Activated effector memory CD4-positive, alpha-beta T cell treated with anti-CD3 and anti-CD28 coated beads, Interleukin-2, amount 50 U/mL, for 16 hours (primary cell): ENCODE measurements around the gene TMBIM1.
A peak's percentile ranks its signal among the peaks of the same experiment; 100 is the strongest.

Experiments
- DNase-seq: peaks from one replicate; pipeline ENCODE4 v3.0.0-alpha.2; 2020

Gene TMBIM1

DNA sequence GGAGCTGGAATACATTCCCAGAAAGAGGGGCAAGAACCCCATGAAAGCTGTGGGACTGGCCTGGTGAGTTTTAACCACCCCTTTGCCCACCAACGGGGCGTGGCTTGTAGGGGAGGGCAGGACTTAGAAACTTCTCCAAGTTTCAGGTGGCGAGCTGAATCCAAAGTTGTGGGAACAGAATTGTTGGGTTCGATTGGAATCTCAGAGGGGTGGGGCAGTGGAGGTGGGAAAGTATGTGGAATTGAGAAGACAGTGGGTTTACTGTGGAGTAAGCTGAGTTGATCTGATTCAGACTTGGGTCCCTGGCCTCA is 20.9 kb downstream of the TMBIM1 start:
- DNase-seq, result no peak

DNA sequence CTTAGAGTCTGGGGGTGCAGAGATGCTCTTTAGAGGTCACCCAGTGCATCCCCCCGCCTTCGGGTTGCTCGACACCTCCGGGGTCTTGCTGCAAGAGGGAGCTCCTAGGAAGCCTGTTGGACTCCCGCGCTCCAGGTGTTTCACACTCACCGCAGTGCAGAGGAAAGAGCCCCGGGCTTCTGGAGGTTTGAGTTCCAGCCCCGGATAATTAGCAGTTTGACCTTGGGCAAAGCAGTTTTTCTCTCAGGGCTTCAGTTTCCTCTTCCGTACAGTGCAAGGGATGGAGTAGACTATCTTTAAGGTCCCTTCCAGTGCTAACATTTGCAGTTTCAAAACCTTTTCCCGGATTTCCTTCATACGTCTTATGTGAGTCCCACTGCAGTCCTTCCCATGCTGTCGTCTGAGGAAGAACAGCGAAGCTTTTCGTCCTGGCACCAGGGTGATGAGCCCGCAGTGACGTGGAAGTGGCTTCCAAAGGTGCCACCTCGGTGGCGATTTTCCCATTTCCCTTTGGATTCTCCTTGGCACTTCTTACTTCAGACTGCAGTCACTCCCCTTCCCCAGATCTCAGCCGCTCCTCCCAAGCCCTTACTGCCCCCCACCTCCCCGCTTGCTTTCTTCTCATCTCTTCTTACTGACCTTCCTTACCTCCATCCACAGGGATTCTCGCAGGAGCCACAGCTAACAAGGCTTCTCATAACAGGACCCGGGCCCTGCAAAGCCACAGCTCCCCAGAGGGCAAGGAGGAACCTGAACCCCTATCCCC is 21.4 kb downstream of the TMBIM1 start:
- peak; percentile 68 for DNase-seq

DNA sequence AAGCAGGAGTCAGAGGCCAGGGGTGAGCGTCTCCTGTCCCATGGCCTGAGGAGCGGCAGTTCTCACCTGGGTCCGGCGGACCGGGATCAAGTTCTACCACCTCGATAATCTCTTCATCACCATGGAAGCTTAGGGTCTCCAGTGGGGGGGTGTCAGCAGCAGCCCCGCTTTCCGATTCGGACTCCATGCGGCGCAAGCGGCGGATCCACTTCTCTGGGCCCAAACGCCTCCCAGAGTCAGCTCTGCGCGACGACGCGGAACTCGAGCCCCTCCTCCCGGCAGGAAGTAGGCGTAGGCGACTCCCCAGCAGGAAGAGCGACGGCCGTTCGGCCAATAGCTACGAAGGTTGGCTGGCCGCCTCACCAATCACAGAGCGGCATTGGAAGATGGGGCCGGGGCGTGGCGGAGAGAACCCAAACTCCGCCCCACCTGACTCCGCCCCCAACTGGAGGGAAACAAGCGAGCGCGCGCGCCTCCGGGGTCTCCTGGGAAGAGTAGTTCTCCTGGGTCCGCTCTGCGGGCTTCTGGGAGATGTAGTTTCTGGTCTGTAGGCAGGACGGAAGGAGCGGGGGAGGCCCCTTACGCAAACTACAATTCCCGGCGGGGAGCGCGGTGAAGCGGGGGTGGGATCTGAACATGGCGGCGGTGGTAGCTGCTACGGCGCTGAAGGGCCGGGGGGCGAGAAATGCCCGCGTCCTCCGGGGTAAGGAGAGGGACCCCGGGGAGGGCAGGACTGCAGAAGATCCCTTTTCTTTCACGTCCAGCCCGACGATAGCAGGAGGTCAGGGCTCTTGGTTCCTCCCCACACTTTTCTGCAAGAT is 22.2 kb downstream of the TMBIM1 start, which contains the start of the genes AAMP and PNKD:
TSS of gene AAMP (minus strand) at position 238 of the 821 bp plus-strand sequence. CDS start at position 187, 51 bp downstream.
TSS of gene PNKD (plus strand) at position 620 of the 821 bp plus-strand sequence. CDS start at position 637, 17 bp downstream.
- DNase-seq, result peak; percentile 100

DNA sequence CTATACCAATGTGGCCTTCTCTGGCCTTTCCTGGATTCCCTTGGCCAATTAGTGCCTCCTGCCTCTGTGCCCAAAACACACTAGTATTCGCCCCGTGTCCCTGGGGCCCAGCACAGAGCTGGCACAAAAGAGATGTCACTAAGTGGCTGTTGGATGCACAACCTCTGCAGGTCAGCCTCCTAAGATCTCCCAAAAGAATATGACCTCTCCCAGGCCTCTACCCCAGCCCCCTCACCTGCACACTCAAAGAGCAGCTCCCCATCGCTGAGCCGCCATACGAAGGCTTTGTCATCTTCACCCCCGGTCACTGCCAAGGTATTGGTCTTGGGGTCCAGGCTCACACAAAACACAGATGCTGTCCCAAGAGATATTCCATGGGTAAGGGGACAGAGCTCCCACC is 25.0 kb downstream of the TMBIM1 start:
- no peak for DNase-seq

DNA sequence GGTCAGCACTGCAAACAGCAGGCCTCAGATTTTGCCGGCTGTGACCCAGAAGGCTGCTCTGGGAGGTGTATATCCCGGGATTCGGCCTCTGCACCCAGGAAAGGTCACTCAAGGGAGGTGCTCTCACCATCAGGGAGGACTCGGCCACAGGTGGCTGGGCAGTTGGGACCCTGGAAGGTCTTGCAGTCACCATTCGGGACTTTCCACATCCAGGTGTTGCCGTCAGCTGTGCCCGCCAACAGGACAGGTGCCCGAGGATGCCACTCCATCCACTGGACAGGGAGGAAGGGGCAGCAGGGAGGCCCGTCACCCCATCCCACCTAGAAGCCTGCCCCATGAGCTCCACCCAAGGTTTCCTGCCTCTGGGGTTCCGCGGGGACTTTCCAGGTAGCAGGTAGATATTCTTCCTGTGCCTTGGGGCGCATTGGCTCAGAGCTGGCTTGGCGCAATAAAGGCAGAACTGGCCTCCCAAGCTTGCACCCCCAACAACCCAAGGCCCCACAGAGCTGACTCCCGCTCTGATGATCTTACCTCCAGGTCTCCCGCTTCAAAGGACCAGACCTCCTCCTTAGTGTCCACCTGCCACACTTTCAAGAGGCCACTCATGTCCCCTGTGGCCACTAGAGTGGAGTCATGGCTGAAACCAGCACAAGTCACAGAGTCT is 25.9 kb downstream of the TMBIM1 start:
- DNase-seq, result no peak

DNA sequence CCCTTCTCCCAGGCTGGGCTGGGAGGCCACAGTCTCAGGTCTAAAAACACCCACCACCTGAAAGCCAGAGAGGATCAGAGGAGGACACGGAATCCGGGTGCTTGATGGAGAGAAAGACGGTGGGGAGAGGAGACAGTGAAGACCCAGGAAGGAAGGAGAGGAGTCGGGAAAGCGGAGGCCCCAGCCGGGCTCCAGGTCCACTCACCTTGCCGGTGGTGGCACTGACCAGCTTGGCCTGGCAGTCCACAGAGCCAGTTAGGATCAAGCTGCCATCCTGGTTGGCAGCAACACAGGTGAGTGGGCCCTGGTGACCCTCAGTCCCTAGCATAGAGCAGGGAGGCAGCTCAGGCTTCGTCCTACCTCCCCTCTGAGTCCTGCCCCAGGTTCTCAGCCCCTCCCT is 26.7 kb downstream of the TMBIM1 start:
- DNase-seq, result no peak

DNA sequence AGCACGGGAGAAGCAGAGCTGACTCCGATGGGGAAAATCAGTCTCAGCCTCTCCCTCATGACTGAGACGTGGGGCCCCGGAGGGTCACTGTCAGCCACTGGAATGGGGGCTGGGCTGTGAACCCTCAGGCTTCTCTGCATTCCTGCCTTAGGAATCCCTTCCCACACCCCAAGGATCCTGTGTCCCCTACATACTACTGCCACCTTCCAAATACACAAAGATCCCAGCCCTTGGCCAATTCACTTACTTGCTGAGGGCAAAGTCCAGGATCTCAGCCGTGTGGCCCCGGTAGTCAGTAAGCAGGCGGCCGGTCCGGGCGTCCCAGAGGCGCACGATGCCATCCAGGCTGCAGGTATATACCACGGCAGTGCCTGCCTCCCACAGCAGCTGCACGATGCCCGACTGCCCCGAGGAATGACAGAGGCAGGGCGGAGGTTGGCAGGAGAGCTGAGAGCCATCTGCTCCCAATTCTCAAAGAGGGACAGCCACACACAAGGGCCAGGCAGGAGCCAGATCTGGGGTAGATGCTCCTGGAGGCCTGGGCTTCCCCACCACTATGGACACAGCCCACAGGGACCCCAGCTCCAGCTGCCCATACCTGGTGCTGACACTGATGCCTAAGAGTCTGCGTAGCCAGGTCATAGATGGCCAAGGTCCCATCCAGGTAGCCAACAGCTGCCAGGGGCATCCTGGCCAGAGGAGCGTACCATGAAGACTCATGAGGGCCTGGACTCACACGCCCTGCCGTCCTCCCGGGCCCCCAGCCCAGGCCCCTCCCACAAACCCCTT is 27.3 kb downstream of the TMBIM1 start:
- DNase-seq, result no peak

DNA sequence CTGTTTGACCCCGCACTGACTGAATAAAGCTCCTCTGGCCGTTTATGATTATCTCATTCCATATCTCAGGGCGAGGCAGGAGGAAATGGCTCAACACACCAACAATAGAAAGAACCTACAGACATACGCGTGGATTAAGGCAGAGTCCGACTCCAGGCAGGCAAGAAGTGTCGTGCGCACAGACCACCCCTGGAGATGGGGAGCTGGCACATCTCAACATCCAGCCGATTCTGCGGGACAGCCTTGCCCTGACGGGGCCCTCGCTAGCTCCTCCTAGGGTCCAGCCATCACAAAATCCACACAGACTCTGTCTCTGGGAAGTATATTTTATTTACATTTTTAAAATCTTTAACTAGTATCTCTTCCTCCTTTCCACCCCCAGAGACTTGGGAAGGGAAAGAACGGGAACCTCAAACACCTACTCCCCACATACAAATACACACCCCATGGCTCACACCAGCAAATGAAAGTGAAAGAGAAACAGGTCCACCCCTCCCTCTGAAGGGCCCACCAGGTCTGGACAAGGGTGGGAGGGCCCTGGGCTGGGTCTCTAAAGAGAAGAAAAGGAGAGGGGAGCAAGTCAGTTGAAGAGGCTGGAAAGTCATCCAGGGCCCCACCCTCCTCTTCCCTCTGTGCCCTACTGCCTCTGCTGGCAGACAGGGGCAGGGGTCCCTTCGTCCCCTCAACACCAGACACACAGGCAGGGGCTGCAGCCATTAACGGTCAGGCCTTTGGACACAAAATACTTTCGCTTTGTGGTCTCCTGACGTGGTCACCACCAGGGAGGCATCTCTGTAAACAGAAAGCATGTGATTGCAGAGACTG is 28.3 kb downstream of the TMBIM1 start:
- no peak for DNase-seq

DNA sequence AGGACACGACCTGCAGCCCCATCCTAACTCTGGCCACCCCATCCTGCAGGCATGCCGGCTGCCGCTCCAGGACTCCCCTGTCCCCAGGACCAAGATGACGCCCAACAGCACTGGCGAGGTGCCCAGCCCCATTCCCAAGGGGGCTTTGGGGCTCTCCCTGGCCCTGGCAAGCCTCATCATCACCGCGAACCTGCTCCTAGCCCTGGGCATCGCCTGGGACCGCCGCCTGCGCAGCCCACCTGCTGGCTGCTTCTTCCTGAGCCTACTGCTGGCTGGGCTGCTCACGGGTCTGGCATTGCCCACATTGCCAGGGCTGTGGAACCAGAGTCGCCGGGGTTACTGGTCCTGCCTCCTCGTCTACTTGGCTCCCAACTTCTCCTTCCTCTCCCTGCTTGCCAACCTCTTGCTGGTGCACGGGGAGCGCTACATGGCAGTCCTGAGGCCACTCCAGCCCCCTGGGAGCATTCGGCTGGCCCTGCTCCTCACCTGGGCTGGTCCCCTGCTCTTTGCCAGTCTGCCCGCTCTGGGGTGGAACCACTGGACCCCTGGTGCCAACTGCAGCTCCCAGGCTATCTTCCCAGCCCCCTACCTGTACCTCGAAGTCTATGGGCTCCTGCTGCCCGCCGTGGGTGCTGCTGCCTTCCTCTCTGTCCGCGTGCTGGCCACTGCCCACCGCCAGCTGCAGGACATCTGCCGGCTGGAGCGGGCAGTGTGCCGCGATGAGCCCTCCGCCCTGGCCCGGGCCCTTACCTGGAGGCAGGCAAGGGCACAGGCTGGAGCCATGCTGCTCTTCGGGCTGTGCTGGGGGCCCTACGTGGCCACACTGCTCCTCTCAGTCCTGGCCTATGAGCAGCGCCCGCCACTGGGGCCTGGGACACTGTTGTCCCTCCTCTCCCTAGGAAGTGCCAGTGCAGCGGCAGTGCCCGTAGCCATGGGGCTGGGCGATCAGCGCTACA is 29.4 kb downstream of the TMBIM1 start:
- DNase-seq, result peak; percentile 53

DNA sequence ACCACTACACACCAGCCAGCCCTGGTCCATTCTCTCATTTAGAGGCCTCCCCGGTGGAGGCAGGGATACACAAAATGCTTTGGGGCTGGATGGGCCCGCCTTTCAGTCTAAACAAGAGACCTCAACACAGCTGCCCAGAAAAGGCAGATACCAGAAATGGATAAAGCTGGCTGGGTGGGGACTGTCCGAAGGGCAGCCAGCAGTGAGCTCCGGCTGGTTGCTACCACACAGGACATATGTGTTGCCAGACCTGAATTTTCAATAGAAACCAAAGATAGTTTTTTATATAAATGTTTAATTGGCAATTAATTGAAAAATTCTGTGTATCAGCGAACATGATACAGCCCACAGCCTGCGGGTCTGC is 30.1 kb downstream of the TMBIM1 start:
- no peak for DNase-seq

DNA sequence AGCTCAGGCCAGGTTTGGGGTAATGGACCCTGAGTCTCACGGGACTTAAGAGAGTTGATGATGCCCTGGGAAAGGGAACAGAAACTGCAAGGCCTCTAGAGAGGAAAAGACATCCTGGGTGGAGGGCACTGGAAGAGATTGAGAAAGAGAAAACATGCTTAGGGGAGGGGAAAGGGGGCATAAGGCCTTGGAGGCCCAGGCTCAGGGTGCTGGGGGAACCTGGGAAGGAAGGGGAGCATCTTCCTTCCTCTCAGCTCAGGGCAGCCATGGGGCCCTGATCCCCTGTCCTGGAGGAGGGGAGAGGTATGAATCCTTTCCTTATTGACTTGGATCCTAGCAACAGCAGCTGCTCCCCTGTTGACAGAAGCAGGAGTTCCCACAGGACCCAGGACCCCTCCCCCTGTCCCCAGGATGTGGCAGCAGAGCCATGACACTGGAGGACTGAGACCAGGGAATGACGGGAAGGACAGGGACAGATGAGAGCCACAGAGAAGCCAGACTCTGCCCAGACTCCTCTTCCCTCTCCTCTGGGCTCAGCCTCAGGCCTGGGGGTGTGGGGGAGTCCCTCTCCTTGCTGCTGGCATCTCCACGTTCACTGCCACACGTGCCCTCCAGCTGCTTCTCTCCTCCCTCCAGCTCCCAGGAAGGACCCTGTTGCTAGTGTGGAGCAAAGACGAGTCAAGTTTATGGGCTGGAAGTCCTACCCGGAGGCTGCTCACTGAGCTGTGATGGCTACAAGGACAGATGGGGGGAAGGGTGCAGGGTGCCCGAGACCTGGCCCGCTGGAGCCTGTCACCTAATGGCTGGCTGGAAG is 30.7 kb downstream of the TMBIM1 start:
- DNase-seq, result no peak

DNA sequence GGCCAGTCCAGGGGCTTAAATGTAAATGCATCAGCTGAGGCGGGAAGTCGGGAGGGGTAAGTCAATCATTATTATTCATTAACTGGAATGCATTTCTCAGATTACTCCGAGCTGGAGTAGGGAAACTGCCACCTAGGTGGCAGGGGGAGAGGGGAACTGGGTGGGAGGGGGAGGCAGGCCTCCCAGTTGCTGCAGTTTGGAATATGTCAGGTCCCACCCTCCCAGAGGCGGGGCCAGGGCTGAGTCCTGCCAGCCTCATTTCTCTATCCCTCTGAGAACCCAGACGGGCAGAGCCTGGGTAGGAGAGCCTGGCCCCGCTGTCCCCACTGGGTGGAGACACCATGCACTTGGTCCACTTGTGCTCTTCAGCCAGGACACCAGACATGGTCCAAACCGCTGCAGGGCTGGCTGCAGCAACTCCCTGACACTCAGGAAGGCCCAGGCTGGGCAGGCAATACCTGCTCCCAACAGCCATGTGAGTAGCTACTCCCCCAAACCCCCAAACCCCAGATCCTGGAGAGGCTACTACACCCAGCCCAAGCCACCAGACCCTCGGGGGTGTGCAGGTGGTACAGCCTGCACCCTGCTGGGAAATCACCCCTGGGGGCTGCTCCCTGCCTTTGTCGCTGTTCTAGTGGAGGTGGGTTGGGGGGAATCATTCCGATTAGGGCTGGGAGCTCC is 31.4 kb downstream of the TMBIM1 start, which contains the start of gene GPBAR1:
TSS of gene GPBAR1 (plus strand) at position 274 of the 681 bp plus-strand sequence. CDS start 1,710 bp downstream, outside the sequence.
- DNase-seq, result peak; percentile 55

DNA sequence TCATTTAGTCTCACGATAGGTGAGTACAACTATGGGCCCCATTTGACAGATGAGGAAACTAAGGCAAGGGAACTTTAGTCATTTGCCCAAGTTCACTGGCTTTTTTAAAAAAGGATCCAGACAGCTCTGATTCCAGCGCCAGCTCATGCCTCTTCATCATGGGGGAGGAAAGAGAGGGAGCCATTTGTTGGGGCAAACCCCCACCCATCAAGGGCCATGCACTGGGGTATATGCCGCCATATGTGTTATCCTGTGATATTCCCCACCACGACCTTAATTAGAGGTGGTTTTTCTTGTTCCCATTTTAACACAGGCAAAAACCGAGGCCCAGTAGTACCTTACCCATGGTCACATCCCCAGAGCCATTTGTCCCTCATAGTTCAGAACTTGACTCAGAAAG is 32.1 kb downstream of the TMBIM1 start:
- DNase-seq, result no peak

DNA sequence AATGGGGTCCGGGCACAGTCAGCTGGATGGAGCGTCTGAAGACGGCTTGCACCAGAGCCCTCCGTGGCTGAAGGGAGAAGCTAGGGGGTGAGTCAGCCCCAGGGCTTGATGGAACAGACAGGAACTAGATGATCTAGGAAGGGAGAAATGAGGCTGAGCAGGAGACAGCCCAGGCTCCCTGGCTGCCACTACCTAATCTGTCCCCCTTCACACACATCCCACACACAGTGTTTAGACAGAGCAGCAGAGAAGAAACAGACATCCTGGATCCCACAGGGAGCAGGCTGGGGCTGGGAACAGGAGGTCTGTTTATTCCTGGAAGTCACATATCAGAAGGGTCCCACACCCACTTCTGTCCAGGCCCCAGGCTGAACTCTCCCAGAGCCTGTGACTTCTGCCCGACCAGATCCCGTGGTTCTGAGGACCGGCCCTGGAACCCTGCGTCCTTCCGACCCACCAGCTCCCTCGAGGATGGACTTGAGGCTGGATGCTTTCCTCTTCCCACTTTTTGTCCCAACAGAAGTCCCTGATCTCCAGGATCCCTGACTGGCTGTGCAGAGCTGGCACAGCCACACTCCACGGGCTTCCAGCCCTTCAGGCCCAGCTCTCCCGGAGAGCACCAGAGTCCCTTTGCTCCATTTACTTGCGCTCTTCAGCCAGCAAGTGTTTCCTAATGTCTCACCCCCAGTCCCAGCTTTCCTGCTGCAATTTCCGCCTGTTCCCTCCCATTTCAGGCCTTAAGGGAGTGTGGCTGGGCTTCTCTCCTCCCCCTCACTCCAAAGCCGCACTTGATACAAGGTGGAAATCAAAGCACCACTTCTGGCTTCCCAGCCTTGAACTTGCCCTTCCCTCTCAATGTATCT is 33.0 kb downstream of the TMBIM1 start:
- peak; percentile 59 for DNase-seq

DNA sequence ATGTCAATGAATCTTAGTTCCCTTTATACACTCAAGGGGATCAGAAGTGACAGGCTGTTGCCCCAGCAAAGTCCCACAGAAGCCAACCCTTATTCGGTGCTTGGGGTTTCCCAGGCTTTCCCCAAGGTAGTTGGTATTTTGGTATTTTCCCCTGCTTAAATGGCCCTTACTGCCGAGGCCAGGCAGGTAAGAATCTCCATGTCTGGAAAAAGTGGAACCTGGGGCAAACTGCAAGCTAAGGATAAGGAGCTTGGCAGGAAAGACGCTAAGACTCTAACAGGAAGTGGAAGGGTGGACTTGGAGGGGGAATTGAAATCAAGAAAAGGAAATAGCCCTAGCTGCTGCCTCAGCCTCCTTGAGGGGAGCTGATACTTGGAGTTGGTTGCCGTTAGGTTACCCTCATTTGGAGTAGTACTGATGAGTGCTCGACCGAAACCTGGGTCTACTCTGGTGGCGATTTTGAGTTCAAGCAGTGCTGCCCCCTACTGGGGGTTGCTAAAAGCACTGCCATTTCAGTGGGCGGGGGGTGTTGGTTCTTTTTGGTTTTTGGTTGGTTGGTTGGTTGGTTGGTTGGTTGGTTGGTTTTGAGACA is 34.8 kb downstream of the TMBIM1 start:
- DNase-seq, result peak; percentile 88

DNA sequence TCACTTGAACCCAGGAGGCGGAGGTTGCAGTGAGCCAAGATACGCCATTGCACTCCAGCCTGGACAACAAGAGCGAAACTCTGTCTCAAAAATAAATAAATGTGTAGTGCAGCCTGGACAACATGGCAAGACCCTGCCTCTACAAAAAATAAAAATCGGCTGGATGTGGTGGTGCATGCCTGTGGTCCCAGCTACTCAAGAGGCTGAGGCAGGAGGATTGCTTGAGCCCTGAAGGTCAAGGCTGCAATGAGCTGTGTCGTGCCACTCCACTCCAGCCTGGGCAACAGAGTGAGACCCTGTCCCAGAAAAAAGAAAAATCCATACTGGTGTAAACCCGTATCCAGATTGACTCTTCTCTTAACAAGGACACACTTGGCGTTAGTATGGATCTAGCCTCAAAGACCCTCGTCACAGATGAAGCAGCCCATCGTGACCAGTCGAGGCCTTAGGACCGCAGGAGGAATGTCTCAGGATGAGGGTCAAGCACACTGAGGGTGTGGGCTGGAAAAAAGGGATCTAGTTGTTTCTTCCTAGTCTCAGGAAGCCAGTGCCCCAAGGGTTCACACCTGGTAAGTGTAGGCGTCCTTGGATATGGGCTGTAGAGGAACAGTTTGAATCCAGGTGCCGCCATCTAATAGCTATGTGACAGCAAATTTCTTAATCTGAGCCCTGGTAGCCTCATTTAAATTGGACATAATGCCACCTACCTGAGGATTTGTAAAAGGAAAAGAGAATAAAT is 35.5 kb downstream of the TMBIM1 start:
- DNase-seq, result peak; percentile 54

DNA sequence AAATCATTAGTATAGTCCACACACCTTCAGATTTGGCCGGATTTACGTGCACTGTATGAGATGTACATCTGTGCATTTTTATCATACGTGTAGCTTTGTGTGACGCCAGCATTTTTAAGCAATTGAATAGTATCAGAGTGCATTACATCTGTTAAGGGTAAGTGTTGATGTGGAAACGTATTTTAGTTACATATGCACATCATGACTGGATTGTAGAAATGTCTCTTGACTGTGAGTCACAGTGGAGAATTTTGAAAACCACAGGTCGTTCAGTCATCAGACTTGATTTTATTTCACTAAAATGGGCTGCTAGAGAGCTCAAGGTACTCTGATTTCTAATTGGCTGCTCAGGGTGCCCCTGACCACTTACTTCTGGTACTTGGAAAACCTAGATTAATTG is 36.9 kb downstream of the TMBIM1 start:
- DNase-seq, result no peak
